Retinal pigment epithelial cell (primary cell): ENCODE data around the gene LYRM9.

Experiments
- DNase-seq: peaks from one replicate; pipeline ENCODE4 v3.0.0-alpha.2; 2010; ENCODE audit warnings: low read depth
- H3K4me3 ChIP-seq: 2 replicates; pipeline ENCODE4 v1.5.1; 2011; ENCODE audit warnings: mild to moderate bottlenecking, low read length, control low read depth, moderate library complexity
- TF ChIP-seq, protein P1 (sequence below): conservative IDR thresholded peaks from 2 replicates; pipeline ENCODE4 v1.5.1; 2011; ENCODE audit warnings: low read depth, low read length, control low read depth, inconsistent platforms

The LYRM9 gene

DNA sequence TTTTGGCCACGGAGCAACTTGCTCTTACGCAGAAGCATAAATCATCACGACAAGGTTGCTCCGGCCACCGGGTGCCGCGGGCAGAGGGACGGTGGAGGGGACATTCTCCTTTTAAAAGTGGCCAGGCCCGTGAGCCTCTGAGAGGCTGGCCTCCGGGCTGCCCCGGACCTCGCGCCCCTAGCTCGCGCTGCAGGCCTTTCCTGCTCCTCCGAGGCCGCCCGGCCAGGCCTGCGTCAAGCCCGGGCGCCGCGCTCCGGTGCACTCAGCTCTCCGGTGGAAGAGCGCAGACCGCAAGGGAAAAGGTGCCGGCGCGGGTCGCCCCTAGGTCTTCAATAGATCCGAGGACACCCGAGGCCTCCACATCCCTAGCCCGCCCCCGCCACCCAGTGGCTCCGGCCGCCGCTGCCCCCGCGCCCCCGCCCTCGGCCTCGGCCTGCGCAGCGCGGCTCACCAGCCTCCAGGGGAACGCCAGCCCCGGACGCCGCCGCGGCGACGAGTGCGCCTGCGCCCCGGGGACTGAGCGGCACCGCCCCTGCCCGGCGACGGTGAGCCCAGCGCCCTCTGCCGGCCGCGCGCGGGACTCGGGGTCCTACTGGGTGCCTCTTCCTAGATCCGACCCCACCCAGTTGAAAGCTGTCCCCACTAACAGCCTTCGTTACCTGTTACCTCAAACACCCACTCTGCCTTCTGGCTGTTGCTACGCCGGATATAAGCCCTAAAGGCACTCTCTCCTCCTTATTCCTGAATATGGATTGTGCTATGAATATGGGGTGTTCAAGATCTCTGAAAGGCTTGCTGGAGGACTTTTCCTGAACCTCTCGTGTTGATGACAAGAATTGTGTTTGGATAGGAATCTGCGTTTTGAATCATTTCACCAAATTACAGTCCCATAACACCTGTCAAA lies at the start of gene LYRM9:
TSS of gene LYRM9 (minus strand) at position 500 of the 904 bp plus-strand sequence. CDS start 10,671 bp downstream, outside the sequence.
- TF ChIP-seq, protein P1, sequence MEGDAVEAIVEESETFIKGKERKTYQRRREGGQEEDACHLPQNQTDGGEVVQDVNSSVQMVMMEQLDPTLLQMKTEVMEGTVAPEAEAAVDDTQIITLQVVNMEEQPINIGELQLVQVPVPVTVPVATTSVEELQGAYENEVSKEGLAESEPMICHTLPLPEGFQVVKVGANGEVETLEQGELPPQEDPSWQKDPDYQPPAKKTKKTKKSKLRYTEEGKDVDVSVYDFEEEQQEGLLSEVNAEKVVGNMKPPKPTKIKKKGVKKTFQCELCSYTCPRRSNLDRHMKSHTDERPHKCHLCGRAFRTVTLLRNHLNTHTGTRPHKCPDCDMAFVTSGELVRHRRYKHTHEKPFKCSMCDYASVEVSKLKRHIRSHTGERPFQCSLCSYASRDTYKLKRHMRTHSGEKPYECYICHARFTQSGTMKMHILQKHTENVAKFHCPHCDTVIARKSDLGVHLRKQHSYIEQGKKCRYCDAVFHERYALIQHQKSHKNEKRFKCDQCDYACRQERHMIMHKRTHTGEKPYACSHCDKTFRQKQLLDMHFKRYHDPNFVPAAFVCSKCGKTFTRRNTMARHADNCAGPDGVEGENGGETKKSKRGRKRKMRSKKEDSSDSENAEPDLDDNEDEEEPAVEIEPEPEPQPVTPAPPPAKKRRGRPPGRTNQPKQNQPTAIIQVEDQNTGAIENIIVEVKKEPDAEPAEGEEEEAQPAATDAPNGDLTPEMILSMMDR = peak; percentile 73
- H3K4me3 ChIP-seq = peak within 1 kb of the TSS; percentile 55
- DNase-seq = no peak

DNA sequence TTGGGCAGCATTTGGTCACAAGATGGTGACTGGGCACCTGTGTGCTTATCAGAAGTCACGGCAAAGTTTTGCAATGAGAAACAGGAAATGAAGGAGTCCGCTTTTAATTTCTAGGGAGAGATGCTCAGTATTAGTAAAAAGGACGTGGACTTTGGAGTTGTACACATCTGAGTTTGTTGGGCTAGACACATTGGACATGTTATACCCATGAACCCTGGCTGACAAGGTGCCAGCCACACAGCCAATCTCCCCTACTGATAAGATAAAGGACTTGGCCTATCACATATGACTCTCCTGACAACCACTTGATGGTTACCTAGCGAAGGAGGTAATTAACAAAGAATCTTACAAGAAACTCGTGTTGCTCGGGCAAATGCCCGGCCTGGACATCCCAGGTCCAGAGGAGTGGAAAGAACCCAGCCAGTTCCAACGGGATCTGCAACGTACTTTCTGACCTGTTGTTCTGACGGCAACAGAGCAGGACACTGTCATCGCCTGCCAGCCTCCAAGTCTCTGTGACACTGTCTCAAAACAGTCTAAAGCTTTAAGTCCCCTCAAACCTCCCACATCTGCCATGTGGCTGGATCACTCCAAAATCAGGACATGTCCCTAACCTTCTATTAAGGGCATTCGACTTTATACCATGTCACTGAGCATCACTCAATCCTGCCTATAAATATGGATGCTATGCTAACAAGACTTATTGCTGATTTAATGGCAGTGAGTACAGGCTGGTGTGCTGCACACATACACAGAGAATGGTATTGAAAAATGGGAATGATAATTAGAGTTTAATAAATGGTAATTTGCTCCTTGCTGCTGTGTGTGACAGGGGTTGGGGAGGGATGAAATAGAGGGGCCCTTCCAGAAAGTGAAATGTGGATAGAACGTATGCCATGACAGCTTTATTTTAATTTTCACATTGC lies 47.6 kb upstream of the LYRM9 start:
- no peak for DNase-seq
- H3K4me3 ChIP-seq = no peak overlapping the region
- TF ChIP-seq, protein P1 = no peak

DNA sequence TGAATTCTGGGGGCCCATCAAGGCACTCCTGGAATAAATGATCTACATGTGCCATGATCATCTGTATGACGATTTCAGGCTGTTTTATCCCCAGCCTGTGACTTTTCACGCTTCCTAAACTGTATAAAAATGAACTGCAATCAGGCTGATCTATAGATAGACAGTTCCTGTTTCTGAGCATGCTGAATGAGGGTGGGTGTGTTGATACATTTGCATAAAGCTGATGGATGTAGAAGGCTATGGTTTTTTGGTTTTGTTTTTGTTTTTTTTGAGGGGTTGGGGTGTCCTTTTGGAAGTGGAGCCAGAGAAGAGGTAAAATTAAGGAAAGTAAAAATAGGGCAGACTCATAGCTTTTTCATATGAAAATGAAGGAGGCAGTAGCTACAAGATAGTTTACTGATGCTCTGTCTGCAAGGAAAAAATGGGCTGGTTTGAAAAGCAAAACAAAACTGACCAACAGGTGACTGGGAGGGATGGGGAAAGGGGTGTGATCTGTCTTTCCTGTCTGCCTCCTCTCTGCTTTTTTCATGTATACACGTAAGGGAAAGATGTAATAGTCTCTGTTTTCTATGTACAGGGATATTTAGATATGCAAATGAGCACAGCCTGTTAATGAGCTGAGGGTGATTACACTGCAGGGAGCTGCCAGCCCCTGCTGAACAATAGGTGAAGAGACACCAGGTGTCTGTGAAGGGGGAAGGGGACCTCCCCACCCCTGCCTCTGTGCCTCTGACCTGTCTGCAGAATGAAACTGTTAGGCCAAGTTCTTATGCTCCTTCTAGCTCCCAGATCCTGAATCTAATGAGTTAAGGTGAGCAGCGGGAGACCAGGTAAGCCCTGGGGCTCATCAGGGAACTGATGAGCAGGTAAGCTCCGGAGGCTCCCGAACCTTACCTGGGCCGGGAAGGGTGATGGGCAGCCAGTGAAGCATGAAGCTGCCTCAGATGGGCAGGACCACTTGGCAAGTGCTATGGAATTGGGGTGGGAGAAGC lies 46.6 kb upstream of the LYRM9 start:
- TF ChIP-seq, protein P1 = no peak
- no peak for DNase-seq

DNA sequence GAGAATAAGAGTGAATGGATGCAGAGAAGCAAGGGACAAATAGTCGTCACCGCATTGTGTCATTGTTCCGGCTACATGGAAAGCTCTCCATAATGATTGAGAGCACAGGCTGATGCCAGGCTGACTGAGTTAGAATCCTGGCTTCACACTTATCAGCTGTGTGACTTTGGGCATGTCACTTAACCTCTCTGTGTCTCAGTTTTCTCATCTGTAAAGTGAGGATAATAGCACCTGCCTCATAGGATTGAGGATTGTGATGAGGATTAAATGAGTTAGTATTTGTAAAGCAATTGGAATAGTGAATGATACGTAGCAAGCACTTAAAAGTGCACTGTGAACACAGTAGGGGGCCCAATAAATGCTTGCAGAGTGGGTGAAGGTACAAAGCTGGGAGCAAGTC lies 45.7 kb upstream of the LYRM9 start:
- TF ChIP-seq, protein P1 = no peak
- no peak for DNase-seq
- no peak overlapping the region for H3K4me3 ChIP-seq

More for the DNA sequence above, 46.6 kb upstream of the LYRM9 start:
- H3K4me3 ChIP-seq = no peak overlapping the region

DNA sequence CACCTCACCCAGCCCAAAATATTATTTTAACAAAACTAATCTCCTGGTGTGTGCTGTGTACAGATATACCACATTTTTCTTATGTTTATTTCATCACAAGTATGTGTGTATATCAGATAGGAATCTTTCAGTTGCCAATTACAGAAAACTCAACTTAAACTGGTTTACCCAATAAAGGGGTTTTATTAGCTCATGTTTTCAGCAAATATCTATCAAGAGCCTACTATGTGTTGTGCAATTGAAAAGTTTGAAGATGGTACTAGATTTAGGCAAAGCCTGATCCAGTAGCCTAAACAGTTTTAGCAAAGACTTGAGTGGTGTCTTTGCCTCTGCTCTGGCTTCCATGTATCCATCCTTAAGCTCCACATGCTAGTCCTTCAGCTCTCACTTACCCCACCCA lies 45.1 kb upstream of the LYRM9 start:
- H3K4me3 ChIP-seq = no peak overlapping the region
- DNase-seq = no peak
- TF ChIP-seq, protein P1 = no peak

DNA sequence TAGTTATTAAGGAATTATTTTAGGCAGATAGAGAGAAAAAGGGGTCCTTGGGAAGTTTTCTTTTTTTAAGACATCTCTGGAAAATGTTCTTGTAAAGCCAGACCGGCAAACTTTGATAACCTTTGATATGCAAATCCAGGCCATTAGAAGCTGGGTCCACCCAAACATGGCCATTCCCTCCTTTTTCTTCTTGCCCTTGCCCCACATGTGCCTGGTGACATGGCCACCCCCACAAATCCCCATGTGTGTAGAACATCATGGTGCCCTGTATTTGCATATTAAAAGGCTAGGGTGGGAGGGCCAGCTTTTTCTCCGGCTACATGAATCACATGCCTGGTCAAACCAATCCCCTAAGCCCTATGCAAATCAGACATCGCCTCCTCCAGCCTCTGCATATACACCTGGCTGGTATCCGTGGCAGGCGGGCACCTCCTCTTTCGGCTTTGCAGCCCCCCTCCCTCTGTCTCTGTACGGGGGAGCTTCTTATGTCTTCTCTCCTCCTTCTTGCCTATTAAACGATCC lies 43.9 kb upstream of the LYRM9 start:
- TF ChIP-seq, protein P1 = no peak
- H3K4me3 ChIP-seq = no peak overlapping the region
- DNase-seq = no peak
